K562 (cell line): ENCODE data around the gene CALM3. TPM values are rescaled to one million over a fixed set of nuclear protein-coding genes. Genes with fewer than 3 reads are reported as not detected.
A peak's percentile ranks its signal among the peaks of the same experiment; 100 is the strongest.

Experiments used
- PHB ChIP-seq: fragments of 250-450 bp; sonication (Bioruptor Pico); IDR thresholded peaks from 2 replicates; pipeline ENCODE4 v1.5.0; 2021
- ZBTB40 ChIP-seq, 2 experiments: fragments of 450-650 bp in 1 of 2; sonication (generic) in 1 of 2; formaldehyde crosslinking in 1 of 2; IDR thresholded peaks; 2 replicates each; pipeline versions ENCODE4 v1.7.1 to v1.9.0; 2016 to 2022; ENCODE audit warnings: inconsistent platforms in 1 of 2, mild to moderate bottlenecking in 1 of 2, missing genetic modification reagents in 1 of 2
- ZMIZ1 ChIP-seq, 2 experiments: fragments of 150-350 bp in 1 of 2; IDR thresholded peaks; 2 replicates each; pipeline ENCODE4 v1.6.1; 2012 to 2016; ENCODE audit warnings: low read depth in 2 of 2, low read length in 2 of 2, mild to moderate bottlenecking in 1 of 2, moderate library complexity in 1 of 2
- polyA plus RNA-seq, 8 experiments: library from polyadenylated mRNA; depleted of rRNA in 4 of 8; stranded (reverse) in 5 of 8; unstranded in 3 of 8; fragments of >200 nt; fragmentation: Nextera tagmentation in 2 of 8; fragmentation: Illumina TruSeq in 1 of 8; extraction: Ambion mirVana in 2 of 8; extraction: Trizol in 1 of 8; gene quantifications; 2 replicates each; pipeline versions ENCODE4 v1.2.1 to v1.2.3, GENCODE V29; 2011 to 2014; ENCODE audit warnings: inconsistent platforms in 1 of 8, missing spikeins in 1 of 8
- total RNA-seq, 7 experiments: library from RNA; depleted of rRNA in 6 of 7; stranded (reverse); fragments of >200 nt in 6 of 7; fragmentation: Illumina TruSeq in 2 of 7; extraction: Trizol in 2 of 7; gene quantifications; 2 replicates each; pipeline versions ENCODE4 v1.2.1 to v1.2.3, GENCODE V29; 2011 to 2021; ENCODE audit warnings: low replicate concordance in 1 of 7

Gene CALM3
- total and polyA plus RNA-seq, 9 of the 15 experiments (the other 6 are each of a cell fraction or from before 2014, with no cell fraction given), result 34.6 to 350 (median 156) TPM

GRCh38 chr19:46600384-46601317 lies 479 bp upstream of the CALM3 start (continued):
- peak; percentile 68; the same call in 1 of the 2 replicates for TF ChIP-seq ZBTB40 (IDR thresholded peaks at IDR 0.05)
- TF ChIP-seq ZBTB40 (CRISPR knock-in tag; IDR thresholded peaks at IDR 0.05), result no peak
- no peak for TF ChIP-seq ZMIZ1 (IDR thresholded peaks at IDR 0.05; ENCODE audit: low read depth in 2 of 2, low read length in 2 of 2)
- TF ChIP-seq PHB, result no peak
